HEK293 (cell line): Measurements from ENCODE around the gene BACH2.

ENCODE experiments used
- BCL11A ChIP-seq: fragments of 450-650 bp; formaldehyde crosslinking; IDR thresholded peaks from 2 replicates; pipeline ENCODE4 v1.5.1; 2016; ENCODE audit warnings: low read depth, missing biosample characterization, missing genetic modification characterization
- FEZF1 ChIP-seq: fragments of 450-650 bp; formaldehyde crosslinking; IDR thresholded peaks from 2 replicates; pipeline ENCODE4 v1.5.1; 2016; ENCODE audit warnings: missing biosample characterization, missing genetic modification characterization
- GLI4 ChIP-seq: fragments of 450-650 bp; formaldehyde crosslinking; IDR thresholded peaks from 2 replicates; pipeline ENCODE4 v1.5.1; 2016; ENCODE audit warnings: missing biosample characterization, missing genetic modification characterization
- PRDM1 ChIP-seq: fragments of 450-650 bp; formaldehyde crosslinking; IDR thresholded peaks from 2 replicates; pipeline ENCODE4; 2016; ENCODE audit warnings: missing biosample characterization, missing genetic modification characterization
- REPIN1 ChIP-seq: fragments of 450-650 bp; formaldehyde crosslinking; IDR thresholded peaks from 2 replicates; pipeline ENCODE4 v1.5.1; 2017; ENCODE audit warnings: missing biosample characterization, missing genetic modification characterization, low read depth
- SCRT2 ChIP-seq: fragments of 450-650 bp; formaldehyde crosslinking; IDR thresholded peaks from 2 replicates; pipeline ENCODE4 v1.5.1; 2016; ENCODE audit warnings: missing biosample characterization, missing genetic modification characterization
- ZBTB17 ChIP-seq: fragments of 450-650 bp; formaldehyde crosslinking; IDR thresholded peaks from 2 replicates; pipeline ENCODE4 v1.5.1; 2016; ENCODE audit warnings: missing biosample characterization, missing genetic modification characterization
- ZBTB21 ChIP-seq: fragments of 450-650 bp; formaldehyde crosslinking; IDR thresholded peaks from 2 replicates; pipeline ENCODE4 v1.5.1; 2017; ENCODE audit warnings: missing biosample characterization, missing genetic modification characterization
- ZEB2 ChIP-seq: fragments of 450-650 bp; formaldehyde crosslinking; IDR thresholded peaks from 2 replicates; pipeline ENCODE4 v1.5.1; 2016; ENCODE audit warnings: missing biosample characterization, missing genetic modification characterization
- ZFP69B ChIP-seq: fragments of 450-650 bp; formaldehyde crosslinking; IDR thresholded peaks from 2 replicates; pipeline ENCODE4 v1.5.1; 2016; ENCODE audit warnings: missing biosample characterization, missing genetic modification characterization
- ZNF140 ChIP-seq: fragments of 450-650 bp; formaldehyde crosslinking; IDR thresholded peaks from 2 replicates; pipeline ENCODE4 v1.5.1; 2016; ENCODE audit warnings: missing biosample characterization, missing genetic modification characterization
- ZNF2 ChIP-seq: fragments of 450-650 bp; formaldehyde crosslinking; IDR thresholded peaks from 2 replicates; pipeline ENCODE4 v1.5.1; 2016; ENCODE audit warnings: missing biosample characterization, missing genetic modification characterization
- ZNF341 ChIP-seq: fragments of 450-650 bp; formaldehyde crosslinking; IDR thresholded peaks from 2 replicates; pipeline ENCODE4; 2016; ENCODE audit warnings: low read depth, missing biosample characterization, missing genetic modification characterization
- ZNF558 ChIP-seq: fragments of 450-650 bp; formaldehyde crosslinking; IDR thresholded peaks from 2 replicates; pipeline ENCODE4 v1.5.1; 2016; ENCODE audit warnings: missing biosample characterization, missing genetic modification characterization
- ZNF629 ChIP-seq: fragments of 450-650 bp; formaldehyde crosslinking; IDR thresholded peaks from 2 replicates; pipeline ENCODE4 v1.5.1; 2017; ENCODE audit warnings: missing biosample characterization, missing genetic modification characterization
- ZNF660 ChIP-seq: fragments of 450-650 bp; IDR thresholded peaks from 2 replicates; pipeline ENCODE4 v1.5.1; 2018; ENCODE audit warnings: missing biosample characterization, mild to moderate bottlenecking, missing genetic modification characterization
- ZNF677 ChIP-seq: fragments of 450-650 bp; IDR thresholded peaks from 2 replicates; pipeline ENCODE4 v1.5.0; 2018; ENCODE audit warnings: missing biosample characterization, mild to moderate bottlenecking, missing genetic modification characterization, moderate library complexity
- TF ChIP-seq, protein P1 (sequence below): fragments of 450-650 bp; formaldehyde crosslinking; IDR thresholded peaks from 2 replicates; pipeline ENCODE4 v1.5.1; 2016; ENCODE audit warnings: missing biosample characterization, missing genetic modification characterization
- TF ChIP-seq, protein P2 (sequence below): fragments of 450-650 bp; formaldehyde crosslinking; IDR thresholded peaks from 2 replicates; pipeline ENCODE4 v1.5.1; 2016; ENCODE audit warnings: missing biosample characterization, missing genetic modification characterization
- TF ChIP-seq, protein P3 (sequence below): fragments of 450-650 bp; formaldehyde crosslinking; IDR thresholded peaks from 2 replicates; pipeline ENCODE4 v1.5.1; 2016; ENCODE audit warnings: missing biosample characterization, missing genetic modification characterization
- TF ChIP-seq, protein P4 (sequence below): fragments of 450-650 bp; formaldehyde crosslinking; IDR thresholded peaks from 2 replicates; pipeline ENCODE4 v1.5.1; 2017; ENCODE audit warnings: missing biosample characterization, missing genetic modification characterization
- TF ChIP-seq, protein P5 (sequence below): fragments of 450-650 bp; formaldehyde crosslinking; IDR thresholded peaks from 2 replicates; pipeline ENCODE4 v1.5.1; 2016; ENCODE audit warnings: missing biosample characterization, missing genetic modification characterization
- TF ChIP-seq, protein P6 (sequence below): fragments of 450-650 bp; formaldehyde crosslinking; IDR thresholded peaks from 2 replicates; pipeline ENCODE4 v1.5.1; 2017; ENCODE audit warnings: missing biosample characterization, missing genetic modification characterization
- TF ChIP-seq, protein P7 (sequence below): fragments of 450-650 bp; formaldehyde crosslinking; IDR thresholded peaks from 2 replicates; pipeline ENCODE4 v1.5.1; 2016; ENCODE audit warnings: missing biosample characterization, missing genetic modification characterization
- TF ChIP-seq, protein P8 (sequence below): fragments of 450-650 bp; formaldehyde crosslinking; IDR thresholded peaks from 2 replicates; pipeline ENCODE4 v1.5.1; 2016; ENCODE audit warnings: missing biosample characterization, missing genetic modification characterization
- TF ChIP-seq, protein P9 (sequence below): fragments of 450-650 bp; formaldehyde crosslinking; IDR thresholded peaks from 2 replicates; pipeline ENCODE4 v1.5.1; 2016; ENCODE audit warnings: missing biosample characterization, missing genetic modification characterization

Gene BACH2

DNA sequence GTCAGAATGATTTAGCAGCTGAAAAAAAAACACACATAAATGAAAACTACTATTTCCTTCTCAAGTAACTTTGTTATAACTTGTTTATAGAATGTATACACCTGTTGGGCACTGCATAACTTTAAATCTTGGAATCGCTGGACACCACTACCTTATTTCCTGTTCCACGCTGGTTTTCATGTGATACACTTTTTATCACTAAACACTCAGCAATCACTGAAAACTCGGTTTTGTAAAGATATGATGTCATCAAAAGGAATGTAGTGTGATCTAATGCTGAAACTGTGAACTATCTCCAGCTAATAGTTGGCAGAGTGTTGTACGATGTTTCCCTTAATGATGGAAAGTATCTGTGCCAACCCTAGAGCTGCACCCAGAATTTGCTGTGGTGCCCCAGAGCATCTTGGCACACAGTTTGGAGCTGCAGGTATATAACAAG, 127.9 kb downstream of the BACH2 start (continued):
- 0 out of 2 replicates have a peak, but pooled peaks have one; percentile 29 for TF ChIP-seq BCL11A
- TF ChIP-seq, protein P1, sequence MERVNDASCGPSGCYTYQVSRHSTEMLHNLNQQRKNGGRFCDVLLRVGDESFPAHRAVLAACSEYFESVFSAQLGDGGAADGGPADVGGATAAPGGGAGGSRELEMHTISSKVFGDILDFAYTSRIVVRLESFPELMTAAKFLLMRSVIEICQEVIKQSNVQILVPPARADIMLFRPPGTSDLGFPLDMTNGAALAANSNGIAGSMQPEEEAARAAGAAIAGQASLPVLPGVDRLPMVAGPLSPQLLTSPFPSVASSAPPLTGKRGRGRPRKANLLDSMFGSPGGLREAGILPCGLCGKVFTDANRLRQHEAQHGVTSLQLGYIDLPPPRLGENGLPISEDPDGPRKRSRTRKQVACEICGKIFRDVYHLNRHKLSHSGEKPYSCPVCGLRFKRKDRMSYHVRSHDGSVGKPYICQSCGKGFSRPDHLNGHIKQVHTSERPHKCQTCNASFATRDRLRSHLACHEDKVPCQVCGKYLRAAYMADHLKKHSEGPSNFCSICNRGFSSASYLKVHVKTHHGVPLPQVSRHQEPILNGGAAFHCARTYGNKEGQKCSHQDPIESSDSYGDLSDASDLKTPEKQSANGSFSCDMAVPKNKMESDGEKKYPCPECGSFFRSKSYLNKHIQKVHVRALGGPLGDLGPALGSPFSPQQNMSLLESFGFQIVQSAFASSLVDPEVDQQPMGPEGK (tag by site-specific recombination) = no peak
- TF ChIP-seq ZNF660 (tag by site-specific recombination) = peak; percentile 87
- TF ChIP-seq, protein P2, sequence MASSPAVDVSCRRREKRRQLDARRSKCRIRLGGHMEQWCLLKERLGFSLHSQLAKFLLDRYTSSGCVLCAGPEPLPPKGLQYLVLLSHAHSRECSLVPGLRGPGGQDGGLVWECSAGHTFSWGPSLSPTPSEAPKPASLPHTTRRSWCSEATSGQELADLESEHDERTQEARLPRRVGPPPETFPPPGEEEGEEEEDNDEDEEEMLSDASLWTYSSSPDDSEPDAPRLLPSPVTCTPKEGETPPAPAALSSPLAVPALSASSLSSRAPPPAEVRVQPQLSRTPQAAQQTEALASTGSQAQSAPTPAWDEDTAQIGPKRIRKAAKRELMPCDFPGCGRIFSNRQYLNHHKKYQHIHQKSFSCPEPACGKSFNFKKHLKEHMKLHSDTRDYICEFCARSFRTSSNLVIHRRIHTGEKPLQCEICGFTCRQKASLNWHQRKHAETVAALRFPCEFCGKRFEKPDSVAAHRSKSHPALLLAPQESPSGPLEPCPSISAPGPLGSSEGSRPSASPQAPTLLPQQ = 0 out of 2 replicates have a peak, but pooled peaks have one; percentile 31
- peak; percentile 96 for TF ChIP-seq ZNF629 (tag by site-specific recombination)
- TF ChIP-seq ZNF2 = no peak
- TF ChIP-seq, protein P3, sequence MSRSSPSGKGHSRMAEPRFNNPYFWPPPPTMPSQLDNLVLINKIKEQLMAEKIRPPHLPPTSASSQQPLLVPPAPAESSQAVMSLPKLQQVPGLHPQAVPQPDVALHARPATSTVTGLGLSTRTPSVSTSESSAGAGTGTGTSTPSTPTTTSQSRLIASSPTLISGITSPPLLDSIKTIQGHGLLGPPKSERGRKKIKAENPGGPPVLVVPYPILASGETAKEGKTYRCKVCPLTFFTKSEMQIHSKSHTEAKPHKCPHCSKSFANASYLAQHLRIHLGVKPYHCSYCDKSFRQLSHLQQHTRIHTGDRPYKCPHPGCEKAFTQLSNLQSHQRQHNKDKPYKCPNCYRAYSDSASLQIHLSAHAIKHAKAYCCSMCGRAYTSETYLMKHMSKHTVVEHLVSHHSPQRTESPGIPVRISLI (tag by site-specific recombination) = peak; percentile 62
- TF ChIP-seq ZNF558 = peak; percentile 48; the same call in 1 of the 2 replicates
- TF ChIP-seq ZBTB17 (tag by site-specific recombination) = peak; percentile 72
- TF ChIP-seq, protein P4, sequence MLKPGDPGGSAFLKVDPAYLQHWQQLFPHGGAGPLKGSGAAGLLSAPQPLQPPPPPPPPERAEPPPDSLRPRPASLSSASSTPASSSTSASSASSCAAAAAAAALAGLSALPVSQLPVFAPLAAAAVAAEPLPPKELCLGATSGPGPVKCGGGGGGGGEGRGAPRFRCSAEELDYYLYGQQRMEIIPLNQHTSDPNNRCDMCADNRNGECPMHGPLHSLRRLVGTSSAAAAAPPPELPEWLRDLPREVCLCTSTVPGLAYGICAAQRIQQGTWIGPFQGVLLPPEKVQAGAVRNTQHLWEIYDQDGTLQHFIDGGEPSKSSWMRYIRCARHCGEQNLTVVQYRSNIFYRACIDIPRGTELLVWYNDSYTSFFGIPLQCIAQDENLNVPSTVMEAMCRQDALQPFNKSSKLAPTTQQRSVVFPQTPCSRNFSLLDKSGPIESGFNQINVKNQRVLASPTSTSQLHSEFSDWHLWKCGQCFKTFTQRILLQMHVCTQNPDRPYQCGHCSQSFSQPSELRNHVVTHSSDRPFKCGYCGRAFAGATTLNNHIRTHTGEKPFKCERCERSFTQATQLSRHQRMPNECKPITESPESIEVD (tag by site-specific recombination) = peak; percentile 79
- TF ChIP-seq SCRT2 = peak; percentile 83
- no peak for TF ChIP-seq ZNF677 (tag by site-specific recombination)
- peak; percentile 90 for TF ChIP-seq PRDM1 (tag by site-specific recombination)
- TF ChIP-seq, protein P5, sequence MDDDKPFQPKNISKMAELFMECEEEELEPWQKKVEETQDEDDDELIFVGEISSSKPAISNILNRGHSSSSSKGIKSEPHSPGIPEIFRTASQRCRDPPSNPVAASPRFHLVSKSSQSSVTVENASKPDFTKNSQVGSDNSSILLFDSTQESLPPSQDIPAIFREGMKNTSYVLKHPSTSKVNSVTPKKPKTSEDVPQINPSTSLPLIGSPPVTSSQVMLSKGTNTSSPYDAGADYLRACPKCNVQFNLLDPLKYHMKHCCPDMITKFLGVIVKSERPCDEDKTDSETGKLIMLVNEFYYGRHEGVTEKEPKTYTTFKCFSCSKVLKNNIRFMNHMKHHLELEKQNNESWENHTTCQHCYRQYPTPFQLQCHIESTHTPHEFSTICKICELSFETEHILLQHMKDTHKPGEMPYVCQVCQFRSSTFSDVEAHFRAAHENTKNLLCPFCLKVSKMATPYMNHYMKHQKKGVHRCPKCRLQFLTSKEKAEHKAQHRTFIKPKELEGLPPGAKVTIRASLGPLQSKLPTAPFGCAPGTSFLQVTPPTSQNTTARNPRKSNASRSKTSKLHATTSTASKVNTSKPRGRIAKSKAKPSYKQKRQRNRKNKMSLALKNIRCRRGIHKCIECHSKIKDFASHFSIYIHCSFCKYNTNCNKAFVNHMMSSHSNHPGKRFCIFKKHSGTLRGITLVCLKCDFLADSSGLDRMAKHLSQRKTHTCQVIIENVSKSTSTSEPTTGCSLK (tag by site-specific recombination) = no peak
- TF ChIP-seq, protein P6, sequence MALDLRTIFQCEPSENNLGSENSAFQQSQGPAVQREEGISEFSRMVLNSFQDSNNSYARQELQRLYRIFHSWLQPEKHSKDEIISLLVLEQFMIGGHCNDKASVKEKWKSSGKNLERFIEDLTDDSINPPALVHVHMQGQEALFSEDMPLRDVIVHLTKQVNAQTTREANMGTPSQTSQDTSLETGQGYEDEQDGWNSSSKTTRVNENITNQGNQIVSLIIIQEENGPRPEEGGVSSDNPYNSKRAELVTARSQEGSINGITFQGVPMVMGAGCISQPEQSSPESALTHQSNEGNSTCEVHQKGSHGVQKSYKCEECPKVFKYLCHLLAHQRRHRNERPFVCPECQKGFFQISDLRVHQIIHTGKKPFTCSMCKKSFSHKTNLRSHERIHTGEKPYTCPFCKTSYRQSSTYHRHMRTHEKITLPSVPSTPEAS = no peak
- no peak for TF ChIP-seq ZNF140 (tag by site-specific recombination)
- no peak for TF ChIP-seq ZNF341
- TF ChIP-seq ZEB2 (tag by site-specific recombination) = peak; percentile 92
- peak; percentile 92 for TF ChIP-seq ZBTB21 (tag by site-specific recombination)
- TF ChIP-seq, protein P7, sequence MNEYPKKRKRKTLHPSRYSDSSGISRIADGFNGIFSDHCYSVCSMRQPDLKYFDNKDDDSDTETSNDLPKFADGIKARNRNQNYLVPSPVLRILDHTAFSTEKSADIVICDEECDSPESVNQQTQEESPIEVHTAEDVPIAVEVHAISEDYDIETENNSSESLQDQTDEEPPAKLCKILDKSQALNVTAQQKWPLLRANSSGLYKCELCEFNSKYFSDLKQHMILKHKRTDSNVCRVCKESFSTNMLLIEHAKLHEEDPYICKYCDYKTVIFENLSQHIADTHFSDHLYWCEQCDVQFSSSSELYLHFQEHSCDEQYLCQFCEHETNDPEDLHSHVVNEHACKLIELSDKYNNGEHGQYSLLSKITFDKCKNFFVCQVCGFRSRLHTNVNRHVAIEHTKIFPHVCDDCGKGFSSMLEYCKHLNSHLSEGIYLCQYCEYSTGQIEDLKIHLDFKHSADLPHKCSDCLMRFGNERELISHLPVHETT = peak; percentile 71; the same call in 1 of the 2 replicates
- TF ChIP-seq, protein P8, sequence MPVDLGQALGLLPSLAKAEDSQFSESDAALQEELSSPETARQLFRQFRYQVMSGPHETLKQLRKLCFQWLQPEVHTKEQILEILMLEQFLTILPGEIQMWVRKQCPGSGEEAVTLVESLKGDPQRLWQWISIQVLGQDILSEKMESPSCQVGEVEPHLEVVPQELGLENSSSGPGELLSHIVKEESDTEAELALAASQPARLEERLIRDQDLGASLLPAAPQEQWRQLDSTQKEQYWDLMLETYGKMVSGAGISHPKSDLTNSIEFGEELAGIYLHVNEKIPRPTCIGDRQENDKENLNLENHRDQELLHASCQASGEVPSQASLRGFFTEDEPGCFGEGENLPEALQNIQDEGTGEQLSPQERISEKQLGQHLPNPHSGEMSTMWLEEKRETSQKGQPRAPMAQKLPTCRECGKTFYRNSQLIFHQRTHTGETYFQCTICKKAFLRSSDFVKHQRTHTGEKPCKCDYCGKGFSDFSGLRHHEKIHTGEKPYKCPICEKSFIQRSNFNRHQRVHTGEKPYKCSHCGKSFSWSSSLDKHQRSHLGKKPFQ (tag by site-specific recombination) = no peak
- TF ChIP-seq FEZF1 (tag by site-specific recombination) = 0 out of 2 replicates have a peak, but pooled peaks have one; percentile 5
- TF ChIP-seq REPIN1 (tag by site-specific recombination) = 0 out of 2 replicates have a peak, but pooled peaks have one; percentile 15
- peak; percentile 25; the same call in 1 of the 2 replicates for TF ChIP-seq ZFP69B (tag by site-specific recombination)
- TF ChIP-seq, protein P9, sequence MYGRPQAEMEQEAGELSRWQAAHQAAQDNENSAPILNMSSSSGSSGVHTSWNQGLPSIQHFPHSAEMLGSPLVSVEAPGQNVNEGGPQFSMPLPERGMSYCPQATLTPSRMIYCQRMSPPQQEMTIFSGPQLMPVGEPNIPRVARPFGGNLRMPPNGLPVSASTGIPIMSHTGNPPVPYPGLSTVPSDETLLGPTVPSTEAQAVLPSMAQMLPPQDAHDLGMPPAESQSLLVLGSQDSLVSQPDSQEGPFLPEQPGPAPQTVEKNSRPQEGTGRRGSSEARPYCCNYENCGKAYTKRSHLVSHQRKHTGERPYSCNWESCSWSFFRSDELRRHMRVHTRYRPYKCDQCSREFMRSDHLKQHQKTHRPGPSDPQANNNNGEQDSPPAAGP (tag by site-specific recombination) = no peak
- TF ChIP-seq GLI4 (tag by site-specific recombination) = no peak
